ENCODE measurements around the gene DCLRE1C.
"Not testable (repeated sequence)": the region's sequence is repeated elsewhere in the genome, so short reads cannot be mapped to it uniquely, and the experiment has no call there.

The DCLRE1C gene

DNA sequence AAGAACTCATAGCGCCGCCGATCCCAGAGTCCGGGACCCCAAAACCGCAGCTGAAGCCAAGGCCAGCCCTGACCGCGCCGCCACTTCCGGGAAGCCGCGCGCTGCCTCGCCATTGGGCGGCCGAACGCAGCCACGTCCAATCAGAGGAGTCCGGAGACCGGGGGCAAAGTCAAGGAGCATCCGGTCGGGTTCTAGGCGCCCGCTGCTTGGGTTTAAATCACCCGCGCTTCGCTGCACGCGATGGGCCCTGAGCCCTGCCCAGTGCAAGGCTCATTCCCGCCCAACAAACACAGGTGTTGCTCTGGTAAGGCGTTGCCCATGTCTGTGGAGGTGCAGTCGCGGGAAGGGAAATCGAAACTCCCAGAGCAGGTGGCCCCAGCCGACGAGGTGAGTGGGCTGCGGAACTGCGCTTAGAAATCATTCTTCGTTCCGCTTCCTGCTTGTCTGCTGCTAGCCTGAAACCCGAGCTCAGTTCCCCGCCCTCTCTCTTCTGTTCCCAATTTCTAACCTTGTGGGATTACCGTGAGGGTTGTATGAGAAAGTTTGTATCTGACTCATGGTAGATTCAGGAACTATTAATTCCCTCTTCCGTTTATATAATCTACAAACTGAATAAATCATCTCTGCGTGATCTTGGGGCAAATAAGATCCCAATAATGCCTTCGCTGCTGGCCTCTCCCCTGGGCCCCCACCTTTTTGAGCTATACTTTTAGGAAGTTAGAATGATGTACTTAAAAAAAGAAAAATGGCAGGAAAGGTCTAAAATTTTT lies at the start of gene DCLRE1C:
Gene DCLRE1C, minus strand, starts transcription at position 96 of the 770 bp plus-strand sequence. Its CDS starts 86 bp downstream, at position 10.
- peak; percentile 97 for DNase-seq (ENCODE audit: low read depth)
- H3K4me3 ChIP-seq (ENCODE audit: low read depth, low read length), result peak within 1 kb of the TSS; percentile 76
- TF ChIP-seq, protein P1, sequence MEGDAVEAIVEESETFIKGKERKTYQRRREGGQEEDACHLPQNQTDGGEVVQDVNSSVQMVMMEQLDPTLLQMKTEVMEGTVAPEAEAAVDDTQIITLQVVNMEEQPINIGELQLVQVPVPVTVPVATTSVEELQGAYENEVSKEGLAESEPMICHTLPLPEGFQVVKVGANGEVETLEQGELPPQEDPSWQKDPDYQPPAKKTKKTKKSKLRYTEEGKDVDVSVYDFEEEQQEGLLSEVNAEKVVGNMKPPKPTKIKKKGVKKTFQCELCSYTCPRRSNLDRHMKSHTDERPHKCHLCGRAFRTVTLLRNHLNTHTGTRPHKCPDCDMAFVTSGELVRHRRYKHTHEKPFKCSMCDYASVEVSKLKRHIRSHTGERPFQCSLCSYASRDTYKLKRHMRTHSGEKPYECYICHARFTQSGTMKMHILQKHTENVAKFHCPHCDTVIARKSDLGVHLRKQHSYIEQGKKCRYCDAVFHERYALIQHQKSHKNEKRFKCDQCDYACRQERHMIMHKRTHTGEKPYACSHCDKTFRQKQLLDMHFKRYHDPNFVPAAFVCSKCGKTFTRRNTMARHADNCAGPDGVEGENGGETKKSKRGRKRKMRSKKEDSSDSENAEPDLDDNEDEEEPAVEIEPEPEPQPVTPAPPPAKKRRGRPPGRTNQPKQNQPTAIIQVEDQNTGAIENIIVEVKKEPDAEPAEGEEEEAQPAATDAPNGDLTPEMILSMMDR (IDR thresholded peaks at IDR 0.05; ENCODE audit: insufficient read depth, low read depth, low read length, missing control alignments), result no peak

DNA sequence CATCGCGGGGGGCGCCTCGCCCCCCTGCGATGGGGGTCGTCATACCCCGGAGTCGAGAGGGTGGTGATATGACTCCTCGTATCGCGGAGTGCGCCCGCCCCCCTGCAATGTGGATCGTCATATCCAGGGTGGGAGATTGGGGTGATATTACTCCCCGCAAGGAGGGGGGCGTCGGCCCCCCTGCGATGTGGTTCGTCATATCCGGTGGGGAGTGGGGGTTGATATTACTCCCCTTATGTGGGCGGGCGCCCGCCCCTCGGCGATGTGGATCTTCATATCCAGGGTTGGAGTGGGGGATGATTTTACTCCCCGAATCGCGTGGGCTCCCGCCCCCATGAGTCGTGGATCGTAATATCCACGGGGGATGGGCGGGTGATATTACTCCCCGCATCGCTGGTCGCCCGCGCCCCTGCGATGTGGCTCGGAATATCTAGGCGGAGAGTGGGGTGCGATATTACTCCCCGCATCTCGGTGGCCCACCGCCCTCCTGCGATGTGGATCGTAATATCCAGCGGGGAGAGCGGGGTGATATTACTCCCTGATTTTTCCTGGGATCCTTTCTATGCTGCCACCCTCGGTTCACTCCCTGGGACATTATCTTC lies 42.2 kb upstream of the DCLRE1C start:
- H3K4me3 ChIP-seq (ENCODE audit: low read depth, low read length), result no peak overlapping the region
- DNase-seq (ENCODE audit: low read depth), result no peak
- TF ChIP-seq, protein P1 (IDR thresholded peaks at IDR 0.05; ENCODE audit: insufficient read depth, low read depth, low read length, missing control alignments), result no peak

DNA sequence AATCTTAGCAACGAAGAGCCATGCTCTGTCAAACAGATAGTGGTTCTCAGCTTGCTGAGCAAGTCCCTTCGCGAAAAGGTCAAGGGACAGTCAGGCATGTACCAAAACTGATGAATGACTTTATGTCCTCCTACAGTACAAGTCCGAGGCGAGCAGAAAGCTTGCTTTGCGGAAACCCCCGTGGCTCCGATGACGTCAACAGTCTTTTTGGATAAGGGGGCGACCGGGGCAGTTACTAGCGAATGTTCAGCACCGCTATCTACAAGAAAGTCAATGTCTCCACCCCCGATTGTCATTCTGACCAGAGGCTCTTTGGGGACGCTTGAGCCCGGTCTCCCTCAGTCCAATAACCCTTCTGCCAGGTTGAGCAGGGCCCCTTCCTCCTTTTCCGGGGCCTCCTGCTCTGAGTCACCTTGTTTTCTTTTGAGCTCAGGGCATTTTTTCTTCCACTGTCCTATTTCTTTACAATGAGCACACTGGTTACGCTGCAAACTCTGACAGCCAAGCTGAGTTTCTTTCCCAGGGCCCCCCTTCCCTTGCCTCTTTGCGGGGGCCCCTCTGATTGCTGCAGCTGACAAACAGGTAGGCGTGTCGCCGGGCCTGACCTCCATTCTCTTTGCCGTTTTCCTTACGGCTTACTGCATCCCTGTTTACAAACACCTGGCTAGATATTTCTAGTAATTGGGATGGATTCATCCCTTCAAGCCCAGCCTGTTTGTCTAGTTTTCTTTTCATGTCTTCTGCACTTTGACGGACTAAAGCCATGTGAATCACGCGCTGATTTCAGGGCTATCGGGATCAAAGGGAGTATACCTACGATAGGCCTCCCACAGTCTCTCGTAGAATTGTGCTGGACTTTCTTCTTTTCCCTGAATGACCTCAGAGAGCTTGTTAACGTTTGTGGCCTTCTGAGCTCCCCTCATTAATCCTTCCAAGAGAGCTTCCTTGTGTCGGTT lies 39.9 kb upstream of the DCLRE1C start:
- peak; percentile 60 for DNase-seq (ENCODE audit: low read depth)
- peak overlapping the region; percentile 24; the same call in 1 of the 2 replicates for H3K4me3 ChIP-seq (ENCODE audit: low read depth, low read length)

DNA sequence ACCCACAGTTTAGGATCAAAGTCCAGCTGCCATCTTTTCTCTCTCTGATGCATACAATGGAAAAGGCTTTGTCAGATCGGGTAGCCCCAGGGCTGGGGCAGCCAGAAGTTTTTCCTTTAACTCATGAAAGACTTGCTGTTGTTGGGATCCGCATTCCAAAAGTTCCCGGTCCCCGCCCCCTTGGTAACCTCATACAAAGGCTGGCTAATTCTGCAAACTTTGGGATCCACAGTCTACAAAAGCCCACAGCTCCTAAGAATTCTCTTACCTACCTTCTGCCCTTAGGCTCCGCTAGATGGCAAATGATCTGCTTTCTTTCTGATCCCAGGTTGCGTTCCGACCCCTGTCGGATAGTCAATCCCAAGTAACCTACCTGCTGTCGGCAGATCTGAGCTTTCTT lies 38.4 kb upstream of the DCLRE1C start:
- DNase-seq (ENCODE audit: low read depth); H3K4me3 ChIP-seq (ENCODE audit: low read depth, low read length): not testable (repeated sequence)

DNA sequence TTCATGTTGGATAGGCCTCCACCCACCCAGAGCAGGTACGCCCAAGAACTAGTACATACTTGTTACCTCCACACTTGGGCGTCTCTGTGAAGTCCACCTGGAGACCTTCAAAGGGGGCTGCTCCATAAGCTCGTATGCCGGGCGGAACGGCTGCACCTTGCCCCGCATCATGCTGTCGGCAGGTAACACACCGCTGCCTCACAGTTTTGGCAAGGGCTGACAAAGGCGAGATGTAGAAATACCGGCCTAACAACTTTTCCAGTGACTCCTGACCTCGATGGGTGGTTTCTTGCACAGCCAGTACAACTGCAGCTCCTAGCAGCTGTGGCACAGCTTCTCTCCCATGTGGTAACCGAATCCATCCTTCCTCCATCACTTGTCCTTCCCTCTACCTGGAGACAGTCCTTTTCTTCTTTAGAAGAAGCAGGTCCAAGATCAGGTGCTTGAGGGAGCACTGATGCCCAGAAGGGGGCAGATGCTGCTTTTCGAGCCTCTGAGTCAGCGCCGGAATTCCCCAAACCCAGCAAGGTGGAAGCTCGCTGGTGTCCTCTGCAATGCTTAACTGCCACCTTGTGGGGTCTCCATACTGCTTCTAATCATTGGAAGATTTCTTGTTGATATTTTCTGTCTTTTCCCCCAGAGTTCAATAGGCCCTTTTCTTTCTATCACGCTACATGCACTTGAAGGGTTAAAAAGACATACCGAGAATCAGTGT lies 37.3 kb upstream of the DCLRE1C start:
- TF ChIP-seq, protein P1 (IDR thresholded peaks at IDR 0.05; ENCODE audit: insufficient read depth, low read depth, low read length, missing control alignments), result peak; percentile 28
- H3K4me3 ChIP-seq (ENCODE audit: low read depth, low read length), result not testable (repeated sequence)
- peak; percentile 82 for DNase-seq (ENCODE audit: low read depth)

DNA sequence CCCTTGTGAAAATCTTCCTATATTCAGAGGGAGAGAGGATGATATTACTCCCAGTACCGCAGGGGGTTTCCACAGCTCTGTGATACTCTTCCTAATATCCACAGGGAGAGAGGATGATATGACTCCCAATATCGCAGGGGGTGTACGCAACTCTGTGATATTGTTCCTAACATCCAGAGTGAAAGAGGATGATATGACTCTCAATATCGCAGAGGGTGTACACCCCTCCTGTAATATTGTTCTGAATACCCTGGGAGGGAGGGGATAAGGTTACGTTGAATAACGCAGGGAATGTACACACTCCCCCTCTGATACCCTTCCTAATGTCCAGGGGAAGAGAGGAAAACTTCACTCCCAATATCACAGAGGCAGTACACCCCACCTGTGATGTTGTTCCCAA lies 35.7 kb upstream of the DCLRE1C start:
- DNase-seq (ENCODE audit: low read depth); H3K4me3 ChIP-seq (ENCODE audit: low read depth, low read length): not testable (repeated sequence)

DNA sequence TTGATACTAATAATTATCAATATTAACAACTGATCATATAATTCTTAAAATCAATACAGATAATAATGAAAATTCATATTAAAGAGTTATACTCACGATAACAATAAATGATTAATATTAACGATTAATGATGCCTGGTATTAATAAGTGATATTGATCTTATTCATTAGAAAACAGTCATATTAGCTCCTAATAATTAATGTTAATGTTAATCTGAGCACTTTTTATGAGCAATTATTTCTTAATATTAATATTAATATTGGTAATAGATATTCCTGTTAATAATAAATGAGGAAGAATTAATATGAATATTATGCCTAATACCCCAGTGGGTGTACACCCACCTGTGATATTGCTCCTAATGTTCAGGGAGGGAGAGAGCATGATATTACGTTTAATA lies 28.8 kb upstream of the DCLRE1C start:
- TF ChIP-seq, protein P1 (IDR thresholded peaks at IDR 0.05; ENCODE audit: insufficient read depth, low read depth, low read length, missing control alignments), result no peak
- DNase-seq (ENCODE audit: low read depth), result no peak
- no peak overlapping the region for H3K4me3 ChIP-seq (ENCODE audit: low read depth, low read length)

Data from GM12865 (cell line).